Stimulated activated CD8-positive, alpha-beta memory T cell treated with anti-CD3 and anti-CD28 coated beads, Interleukin-15, amount 100 ng/mL, for 1 hour (primary cell): ENCODE results near the gene MEX3B.

Source experiments
- DNase-seq: peaks from one replicate; pipeline ENCODE4 v3.0.0-alpha.2; 2020; ENCODE audit warnings: low read depth

MEX3B gene

GRCh38 chr15:82045892-82046665 lies at the start of gene MEX3B:
Gene MEX3B, minus strand, starts transcription at chr15:82046018. Its CDS starts 313 bp downstream, at chr15:82045705.
- peak; percentile 64 for DNase-seq

GRCh38 chr15:82093774-82094211 lies 48.0 kb upstream of the MEX3B start:
- no peak for DNase-seq

GRCh38 chr15:82093325-82093724 lies 47.5 kb upstream of the MEX3B start:
- DNase-seq: no peak

- DNase-seq: no peak
Measured at GRCh38 chr15:82091636-82092140, 45.9 kb upstream of the MEX3B start.

- DNase-seq: no peak
Measured at GRCh38 chr15:82086243-82086995, 40.6 kb upstream of the MEX3B start.

GRCh38 chr15:82081914-82082762 lies 36.3 kb upstream of the MEX3B start:
- no peak for DNase-seq

GRCh38 chr15:82080774-82081173 lies 35.0 kb upstream of the MEX3B start:
- DNase-seq: no peak

- no peak for DNase-seq
Measured at GRCh38 chr15:82079736-82080135, 33.9 kb upstream of the MEX3B start.

GRCh38 chr15:82074610-82075009 lies 28.8 kb upstream of the MEX3B start:
- no peak for DNase-seq

- DNase-seq: no peak
Measured at GRCh38 chr15:82072926-82073537, 27.2 kb upstream of the MEX3B start.

- DNase-seq: no peak
Measured at GRCh38 chr15:82066455-82066854, 20.6 kb upstream of the MEX3B start.

- DNase-seq: no peak
Measured at GRCh38 chr15:82064824-82065223, 19.0 kb upstream of the MEX3B start.

- DNase-seq: no peak
Measured at GRCh38 chr15:82062479-82063454, 16.9 kb upstream of the MEX3B start.

GRCh38 chr15:82060817-82061216 lies 15.0 kb upstream of the MEX3B start:
- no peak for DNase-seq

GRCh38 chr15:82058517-82059204 lies 12.8 kb upstream of the MEX3B start:
- DNase-seq: no peak

GRCh38 chr15:82058026-82058425 lies 12.2 kb upstream of the MEX3B start:
- DNase-seq: no peak

GRCh38 chr15:82056958-82057823 lies 11.4 kb upstream of the MEX3B start:
- DNase-seq: no peak

GRCh38 chr15:82052751-82053150 lies 6.9 kb upstream of the MEX3B start:
- DNase-seq: no peak

GRCh38 chr15:82051664-82052063 lies 5.8 kb upstream of the MEX3B start:
- no peak for DNase-seq
